Glutamatergic neuron (in vitro differentiated cells): Measurements from ENCODE around the gene TSEN34. TPM values are rescaled to one million over a fixed set of nuclear protein-coding genes. Genes with fewer than 3 reads are reported as not detected.

ENCODE experiments used
- DNase-seq: peaks from one replicate; pipeline ENCODE4 v3.0.0; 2022
- H3K27ac Mint-ChIP-seq: one replicate; pipeline ENCODE4 v1.8.0; 2020; ENCODE audit warnings: mild to moderate bottlenecking, mixed read lengths, inconsistent platforms; ENCODE audit not compliant: unreplicated experiment
- H3K27me3 Mint-ChIP-seq: one replicate; pipeline ENCODE4 v1.8.0; 2020; ENCODE audit warnings: mild to moderate bottlenecking, moderate library complexity, mixed read lengths, inconsistent platforms; ENCODE audit not compliant: unreplicated experiment
- H3K36me3 Mint-ChIP-seq: one replicate; pipeline ENCODE4 v1.8.0; 2020; ENCODE audit warnings: mild to moderate bottlenecking, mixed read lengths, inconsistent platforms; ENCODE audit not compliant: unreplicated experiment
- H3K4me1 Mint-ChIP-seq: one replicate; pipeline ENCODE4 v1.8.0; 2020; ENCODE audit warnings: mild to moderate bottlenecking, low read depth, mixed read lengths, inconsistent platforms; ENCODE audit not compliant: unreplicated experiment
- H3K4me3 Mint-ChIP-seq: one replicate; pipeline ENCODE4 v1.8.0; 2020; ENCODE audit warnings: mild to moderate bottlenecking, mixed read lengths, inconsistent platforms; ENCODE audit not compliant: unreplicated experiment
- H3K9me3 Mint-ChIP-seq: one replicate; pipeline ENCODE4 v1.8.0; 2020; ENCODE audit warnings: mild to moderate bottlenecking, moderate library complexity, mixed read lengths, inconsistent platforms; ENCODE audit not compliant: unreplicated experiment
- long read RNA-seq: library from polyadenylated mRNA; unstranded; transcript quantifications from one replicate; pipeline ENCODE4 v2.0.0, GENCODE V29; 2020; ENCODE audit not compliant: unreplicated experiment
- total RNA-seq: library from RNA; stranded (reverse); fragmentation: NEBNext Ultra II Directional; extraction: Animal tissue kit (Norgen Biotek cat#: 25700); gene quantifications from one replicate; pipeline ENCODE4 v1.2.1, GENCODE V29; 2021; ENCODE audit not compliant: unreplicated experiment
- TF ChIP-seq, protein P1 (sequence below): fragments of 200-600 bp; sonication (generic); IDR thresholded peaks from one replicate; pipeline ENCODE4 v1.5.0; 2021; ENCODE audit not compliant: partially characterized antibody, unreplicated experiment

Gene TSEN34
- 44.8 TPM for total RNA-seq
- long read RNA-seq, transcript TSEN34-203 (4 exons, 1,349 nt) = major isoform, 103 of 134 reads
- long read RNA-seq, transcript TSEN34-201 (5 exons, 2,294 nt) = minor isoform, 18 of 134 reads
- long read RNA-seq, partial matches to known transcripts = 3 of 134 reads
- long read RNA-seq, other reads (novel, unspliced or antisense) = 7 of 134 reads

GRCh38 chr19:54191011-54191810, at the start of gene TSEN34:
TSEN34 (plus strand) TSS chr19:54191308; CDS start chr19:54191365, 57 bp downstream.
- H3K4me1 Mint-ChIP-seq = peaks cover 11% of the 10 kb centered on the region
- peaks cover 13% of the 10 kb centered on the region for H3K27me3 Mint-ChIP-seq
- H3K27ac Mint-ChIP-seq = peak within 1 kb of the TSS; percentile 96
- TF ChIP-seq, protein P1, sequence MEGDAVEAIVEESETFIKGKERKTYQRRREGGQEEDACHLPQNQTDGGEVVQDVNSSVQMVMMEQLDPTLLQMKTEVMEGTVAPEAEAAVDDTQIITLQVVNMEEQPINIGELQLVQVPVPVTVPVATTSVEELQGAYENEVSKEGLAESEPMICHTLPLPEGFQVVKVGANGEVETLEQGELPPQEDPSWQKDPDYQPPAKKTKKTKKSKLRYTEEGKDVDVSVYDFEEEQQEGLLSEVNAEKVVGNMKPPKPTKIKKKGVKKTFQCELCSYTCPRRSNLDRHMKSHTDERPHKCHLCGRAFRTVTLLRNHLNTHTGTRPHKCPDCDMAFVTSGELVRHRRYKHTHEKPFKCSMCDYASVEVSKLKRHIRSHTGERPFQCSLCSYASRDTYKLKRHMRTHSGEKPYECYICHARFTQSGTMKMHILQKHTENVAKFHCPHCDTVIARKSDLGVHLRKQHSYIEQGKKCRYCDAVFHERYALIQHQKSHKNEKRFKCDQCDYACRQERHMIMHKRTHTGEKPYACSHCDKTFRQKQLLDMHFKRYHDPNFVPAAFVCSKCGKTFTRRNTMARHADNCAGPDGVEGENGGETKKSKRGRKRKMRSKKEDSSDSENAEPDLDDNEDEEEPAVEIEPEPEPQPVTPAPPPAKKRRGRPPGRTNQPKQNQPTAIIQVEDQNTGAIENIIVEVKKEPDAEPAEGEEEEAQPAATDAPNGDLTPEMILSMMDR = no peak
- peaks cover 11% of the 10 kb centered on the region for H3K9me3 Mint-ChIP-seq
- peak; percentile 90 for DNase-seq
- H3K36me3 Mint-ChIP-seq = no peaks in the 10 kb centered on the region
- H3K4me3 Mint-ChIP-seq = peak within 1 kb of the TSS; percentile 97

DNA sequence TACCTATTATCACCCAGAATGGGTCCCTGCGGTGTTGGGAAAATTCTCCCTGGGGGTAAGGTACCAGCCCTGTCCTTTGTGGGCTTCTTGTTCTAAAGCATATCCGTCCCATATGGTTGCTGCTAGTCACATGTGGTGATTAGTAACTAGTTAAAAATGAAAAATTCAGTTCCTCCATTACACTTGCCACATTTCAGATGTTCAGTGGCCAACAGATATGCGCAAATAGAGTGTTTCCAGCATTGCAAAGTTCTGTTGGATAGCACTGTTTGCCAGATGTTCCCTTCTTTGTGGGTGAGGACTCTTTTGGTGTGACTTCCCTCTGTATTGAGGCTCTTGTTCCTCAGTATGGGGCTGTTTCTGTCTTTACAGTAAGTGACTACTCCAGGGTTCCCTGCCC, 49.8 kb upstream of the TSEN34 start:
- Mint-ChIP-seq H3K4me1 (peaks cover under 1% of the 10 kb centered on the region), H3K27me3 (peaks cover 9% of the 10 kb centered on the region), H3K27ac (no peak overlapping the region), H3K4me3 (no peak overlapping the region), H3K36me3 (no peaks in the 10 kb centered on the region), H3K9me3 (peaks cover 6% of the 10 kb centered on the region)
- no peak for DNase-seq
- TF ChIP-seq, protein P1 = no peak

- Mint-ChIP-seq H3K9me3 (peaks cover 4% of the 10 kb centered on the region), H3K27me3 (peaks cover 6% of the 10 kb centered on the region), H3K36me3 (no peaks in the 10 kb centered on the region), H3K27ac (peak overlapping the region; percentile 36), H3K4me3 (peak overlapping the region; percentile 41), H3K4me1 (no peaks in the 10 kb centered on the region)
- DNase-seq = no peak
- TF ChIP-seq, protein P1 = no peak
Measured at GRCh38 chr19:54142166-54142780, 48.8 kb upstream of the TSEN34 start.

- Mint-ChIP-seq H3K27me3 (peaks cover 3% of the 10 kb centered on the region), H3K27ac (no peak overlapping the region), H3K4me1 (no peaks in the 10 kb centered on the region), H3K9me3 (peaks cover 4% of the 10 kb centered on the region), H3K4me3 (no peak overlapping the region), H3K36me3 (no peaks in the 10 kb centered on the region)
- no peak for DNase-seq
- TF ChIP-seq, protein P1 = no peak
Measured at GRCh38 chr19:54145541-54146158, 45.5 kb upstream of the TSEN34 start.
